GM10266 (cell line): Measurements from ENCODE around the gene FBH1.

ENCODE experiments used
- DNase-seq: peaks from one replicate; pipeline ENCODE4 v3.0.0; 2012; ENCODE audit errors: extremely low spot score
- CTCF ChIP-seq: IDR thresholded peaks from 2 replicates; pipeline ENCODE4 v1.5.1; 2012; ENCODE audit warnings: mild to moderate bottlenecking, low read depth; ENCODE audit not compliant: control insufficient read depth, insufficient read depth; ENCODE audit errors: missing control alignments

Gene FBH1

GRCh38 chr10:5910323-5911100 lies 20.5 kb downstream of the FBH1 start:
- no peak for DNase-seq

GRCh38 chr10:5911670-5912069 lies 21.6 kb downstream of the FBH1 start:
- DNase-seq, result no peak
- no peak for TF ChIP-seq CTCF

More at GRCh38 chr10:5910323-5911100, 20.5 kb downstream of the FBH1 start:
- TF ChIP-seq CTCF, result no peak

- DNase-seq, result no peak
- TF ChIP-seq CTCF, result no peak
Measured at GRCh38 chr10:5913736-5914135, 23.7 kb downstream of the FBH1 start.

GRCh38 chr10:5915451-5915850 lies 25.4 kb downstream of the FBH1 start:
- no peak for DNase-seq
- no peak for TF ChIP-seq CTCF

- no peak for TF ChIP-seq CTCF
- no peak for DNase-seq
Measured at GRCh38 chr10:5917305-5917704, 27.3 kb downstream of the FBH1 start.

- DNase-seq, result no peak
- no peak for TF ChIP-seq CTCF
Measured at GRCh38 chr10:5918763-5919162, 28.7 kb downstream of the FBH1 start.

GRCh38 chr10:5919568-5919967 lies 29.5 kb downstream of the FBH1 start:
- no peak for TF ChIP-seq CTCF
- no peak for DNase-seq
